ENCODE measurements around the gene CIITA. TPM values are rescaled to one million over a fixed set of nuclear protein-coding genes. Genes with fewer than 3 reads are reported as not detected.

CIITA gene
- polyA plus RNA-seq, 1 donor (not counting 4 experiments of a cell fraction or from before 2014, with no cell fraction given) = 0.05 TPM

DNA sequence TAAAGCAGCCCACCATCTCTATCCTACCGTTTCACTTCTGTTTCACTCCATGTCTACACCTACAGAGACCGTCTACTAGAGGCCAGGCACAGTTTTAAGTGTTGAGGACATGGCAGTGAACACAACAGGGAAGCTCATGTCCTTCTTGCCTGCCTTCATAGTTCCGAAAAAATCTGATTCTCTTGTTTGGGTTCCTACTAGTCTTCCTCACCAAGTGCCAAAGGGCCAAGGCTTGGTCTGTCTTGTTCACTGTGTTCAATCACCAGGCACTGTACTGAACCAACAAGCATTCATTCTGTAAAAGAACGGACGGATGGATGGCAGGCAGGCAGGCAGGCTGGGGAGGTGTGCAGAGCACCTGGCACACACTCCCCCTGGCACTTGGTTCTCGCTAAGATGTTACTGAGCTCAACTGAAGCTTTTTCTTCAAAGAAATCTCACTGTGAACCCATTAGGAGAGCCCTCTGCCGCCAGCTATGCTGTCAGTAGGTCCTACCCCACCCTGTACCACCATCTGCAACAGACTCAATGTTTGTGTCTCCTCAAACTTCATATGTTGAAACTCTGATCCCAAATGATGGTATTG, 62.7 kb downstream of the CIITA start:
- peak overlapping the region; percentile 65 to 84 (median 80) for H3K4me3 ChIP-seq (ENCODE audit: control insufficient read depth in 2 of 3, extremely low read depth in 1 of 3, insufficient read depth in 2 of 3, low read depth in 1 of 3, low read length in 3 of 3)
- no peaks in the 10 kb centered on the region for H3K27me3 ChIP-seq (ENCODE audit: control insufficient read depth, extremely low read depth, insufficient read depth, low read length)
- DNase-seq (ENCODE audit: low read depth, low spot score) = no peak
- peaks cover 31% of the 10 kb centered on the region for H4K20me1 ChIP-seq (ENCODE audit: control insufficient read depth, extremely low read depth, insufficient read depth, low read length)
- peaks cover 8 to 23% of the 10 kb centered on the region in 2 experiments for H3K36me3 ChIP-seq (ENCODE audit: control insufficient read depth in 2 of 2, extremely low read depth in 1 of 2, insufficient read depth in 2 of 2, low read length in 2 of 2)
- no peak overlapping the region for H2AFZ ChIP-seq (ENCODE audit: control insufficient read depth, low read length)
- dilution Hi-C loops (cut with MboI; ENCODE audit: extremely low pct_ligation_motif_present, low sequenced_read_pairs) = no loop called here
- peak overlapping the region; percentile 92 for H3K4me2 ChIP-seq (ENCODE audit: control insufficient read depth, extremely low read depth, insufficient read depth, low read depth, low read length)
- no peaks in the 10 kb centered on the region for H3K9me3 ChIP-seq (ENCODE audit: control insufficient read depth, low read depth, low read length)
- peaks cover 5% of the 10 kb centered on the region for H3K9me1 ChIP-seq (ENCODE audit: control insufficient read depth, extremely low read depth, insufficient read depth, low read length)
- no peak for FAIRE-seq
- H3K27ac ChIP-seq (ENCODE audit: control insufficient read depth, insufficient read depth, low read length) = no peak overlapping the region
- peaks cover 68% of the 10 kb centered on the region for H3K79me2 ChIP-seq (ENCODE audit: control insufficient read depth, insufficient read depth, low read length)
- no peak overlapping the region for H3K9ac ChIP-seq (ENCODE audit: control insufficient read depth, extremely low read depth, insufficient read depth, low read length)
- H3K4me1 ChIP-seq (ENCODE audit: control insufficient read depth, extremely low read depth, insufficient read depth, low read length) = peaks cover 40% of the 10 kb centered on the region
- TF ChIP-seq EZH2 (IDR thresholded peaks at IDR 0.05; ENCODE audit: low read length) (no peak), CTCF (optimal IDR thresholded peaks at IDR 0.05 in 1 of 3, IDR thresholded peaks at IDR 0.05 in 1 of 3, conservative IDR thresholded peaks at IDR 0.05 in 1 of 3; ENCODE audit: extremely low read depth in 1 of 3, insufficient read depth in 2 of 3, low read length in 3 of 3) (no peak)

DNA sequence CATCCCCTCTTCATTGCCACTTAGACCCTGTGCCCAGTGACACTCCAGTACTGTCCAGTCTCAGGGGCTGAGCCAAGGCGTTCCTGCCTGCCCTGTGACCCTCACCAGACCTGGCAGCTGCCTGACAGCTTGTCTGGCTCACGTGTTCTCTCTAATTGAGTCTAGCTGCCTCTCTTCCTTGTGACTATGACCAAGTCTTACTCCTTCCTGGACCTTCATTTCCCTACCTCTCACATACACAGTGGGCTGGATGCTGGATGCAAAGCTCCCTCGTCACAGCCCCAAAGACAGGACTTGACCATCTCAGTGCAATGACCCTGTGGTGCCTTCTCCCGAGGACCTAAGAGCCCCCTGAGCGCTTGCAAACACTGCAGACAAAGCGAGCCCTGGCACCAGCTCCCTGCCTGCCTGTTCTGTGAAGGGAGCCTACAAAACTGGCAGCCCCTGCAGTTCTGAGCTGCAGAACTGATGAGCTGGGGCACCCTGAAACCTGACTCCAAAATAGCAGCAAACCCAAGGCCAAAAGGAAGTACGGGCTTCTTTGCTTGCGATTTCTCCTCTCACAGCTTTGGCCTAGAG, 63.6 kb downstream of the CIITA start:
- FAIRE-seq (no peak), DNase-seq (ENCODE audit: low read depth, low spot score) (no peak)
- H3K27ac ChIP-seq (ENCODE audit: control insufficient read depth, insufficient read depth, low read length) = no peak overlapping the region
- H2AFZ ChIP-seq (ENCODE audit: control insufficient read depth, low read length) = no peak overlapping the region
- peaks cover 8 to 23% of the 10 kb centered on the region in 2 experiments for H3K36me3 ChIP-seq (ENCODE audit: control insufficient read depth in 2 of 2, extremely low read depth in 1 of 2, insufficient read depth in 2 of 2, low read length in 2 of 2)
- dilution Hi-C loops (cut with MboI; ENCODE audit: extremely low pct_ligation_motif_present, low sequenced_read_pairs) = no loop called here
- peak overlapping the region; percentile 65 to 84 (median 80) for H3K4me3 ChIP-seq (ENCODE audit: control insufficient read depth in 2 of 3, extremely low read depth in 1 of 3, insufficient read depth in 2 of 3, low read depth in 1 of 3, low read length in 3 of 3)
- peaks cover 31% of the 10 kb centered on the region for H4K20me1 ChIP-seq (ENCODE audit: control insufficient read depth, extremely low read depth, insufficient read depth, low read length)
- peaks cover 44% of the 10 kb centered on the region for H3K4me1 ChIP-seq (ENCODE audit: control insufficient read depth, extremely low read depth, insufficient read depth, low read length)
- no peaks in the 10 kb centered on the region for H3K27me3 ChIP-seq (ENCODE audit: control insufficient read depth, extremely low read depth, insufficient read depth, low read length)
- H3K79me2 ChIP-seq (ENCODE audit: control insufficient read depth, insufficient read depth, low read length) = peaks cover 69% of the 10 kb centered on the region
- peak overlapping the region; percentile 70 for H3K9ac ChIP-seq (ENCODE audit: control insufficient read depth, extremely low read depth, insufficient read depth, low read length)
- no peaks in the 10 kb centered on the region for H3K9me3 ChIP-seq (ENCODE audit: control insufficient read depth, low read depth, low read length)
- H3K9me1 ChIP-seq (ENCODE audit: control insufficient read depth, extremely low read depth, insufficient read depth, low read length) = peaks cover 5% of the 10 kb centered on the region
- no peak for TF ChIP-seq EZH2 (IDR thresholded peaks at IDR 0.05; ENCODE audit: low read length)
- TF ChIP-seq CTCF (optimal IDR thresholded peaks at IDR 0.05 in 1 of 3, IDR thresholded peaks at IDR 0.05 in 1 of 3, conservative IDR thresholded peaks at IDR 0.05 in 1 of 3; ENCODE audit: extremely low read depth in 1 of 3, insufficient read depth in 2 of 3, low read length in 3 of 3) = no peak
- H3K4me2 ChIP-seq (ENCODE audit: control insufficient read depth, extremely low read depth, insufficient read depth, low read depth, low read length) = peak overlapping the region; percentile 92

Measured in keratinocyte (primary cell).